KG1 (cell line): ENCODE measurements around the gene KLF11.
"Not testable (repeated sequence)": the region's sequence is repeated elsewhere in the genome, so short reads cannot be mapped to it uniquely, and the experiment has no call there.

Source experiments
- DNase-seq: peaks from one replicate; lab custom pipeline; 2025; lab: John Stamatoyannopoulos, UW

Gene KLF11

DNA sequence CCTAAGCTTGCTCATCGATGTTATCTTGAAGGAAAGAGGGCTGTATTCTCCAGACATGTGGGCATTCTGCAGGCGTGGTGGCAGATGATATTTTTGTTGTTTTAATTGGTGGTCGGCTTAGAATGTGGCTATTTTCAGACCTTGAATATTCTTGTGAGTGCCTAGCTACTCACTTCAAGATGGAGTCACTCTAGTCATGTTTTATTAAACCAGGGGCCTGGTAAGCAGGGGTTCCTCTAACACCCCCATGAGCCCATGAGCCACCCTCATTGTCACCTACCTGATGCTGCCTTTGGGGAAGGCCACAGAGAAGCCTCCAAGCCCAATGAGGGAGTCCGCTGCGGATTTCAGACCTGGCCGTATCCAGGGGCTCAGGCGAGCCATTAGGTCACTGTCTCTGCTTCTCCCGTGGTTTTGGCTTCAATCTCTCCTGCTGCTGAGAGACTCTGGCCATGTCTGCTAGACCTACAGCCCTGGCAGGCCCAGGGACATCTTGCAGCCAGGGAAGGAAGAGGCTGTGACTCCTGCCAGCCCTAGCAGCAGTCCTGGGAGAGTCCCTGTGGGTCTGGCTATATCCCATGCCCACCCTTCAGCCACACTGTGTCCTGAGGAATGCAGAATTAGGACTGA, 16.3 kb upstream of the KLF11 start:
- DNase-seq, result no peak

GRCh38 chr2:10027660-10028330, 15.6 kb upstream of the KLF11 start:
- no peak for DNase-seq

DNA sequence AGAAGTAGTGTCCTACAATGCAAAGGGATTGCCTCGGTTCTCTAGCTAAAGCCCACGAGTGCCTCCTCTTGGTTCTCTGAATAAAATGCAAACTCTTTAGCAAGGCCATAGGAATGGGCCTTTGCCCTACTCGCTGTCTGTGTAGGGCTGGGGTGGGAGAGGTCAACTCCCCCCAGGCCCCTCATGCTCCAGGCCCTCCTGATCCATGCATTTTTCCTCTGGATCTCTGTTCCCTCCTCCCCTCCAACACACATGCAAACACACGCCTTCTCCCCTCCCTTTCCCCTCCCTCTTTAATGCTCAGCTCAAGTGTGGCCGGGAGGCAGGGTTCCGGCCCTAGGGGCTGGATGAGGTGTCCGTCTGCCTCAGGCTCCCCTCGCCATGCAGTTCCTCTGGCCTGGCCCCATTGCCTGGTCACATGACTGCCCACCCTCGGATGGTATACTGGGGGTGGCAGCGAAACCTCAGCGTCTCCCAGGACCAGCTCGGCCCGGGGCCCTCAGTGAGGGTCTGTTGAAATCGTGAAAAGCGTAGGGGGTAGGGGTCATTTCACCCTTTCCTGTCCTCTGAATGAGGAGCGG, 14.9 kb upstream of the KLF11 start:
- DNase-seq, result no peak

DNA sequence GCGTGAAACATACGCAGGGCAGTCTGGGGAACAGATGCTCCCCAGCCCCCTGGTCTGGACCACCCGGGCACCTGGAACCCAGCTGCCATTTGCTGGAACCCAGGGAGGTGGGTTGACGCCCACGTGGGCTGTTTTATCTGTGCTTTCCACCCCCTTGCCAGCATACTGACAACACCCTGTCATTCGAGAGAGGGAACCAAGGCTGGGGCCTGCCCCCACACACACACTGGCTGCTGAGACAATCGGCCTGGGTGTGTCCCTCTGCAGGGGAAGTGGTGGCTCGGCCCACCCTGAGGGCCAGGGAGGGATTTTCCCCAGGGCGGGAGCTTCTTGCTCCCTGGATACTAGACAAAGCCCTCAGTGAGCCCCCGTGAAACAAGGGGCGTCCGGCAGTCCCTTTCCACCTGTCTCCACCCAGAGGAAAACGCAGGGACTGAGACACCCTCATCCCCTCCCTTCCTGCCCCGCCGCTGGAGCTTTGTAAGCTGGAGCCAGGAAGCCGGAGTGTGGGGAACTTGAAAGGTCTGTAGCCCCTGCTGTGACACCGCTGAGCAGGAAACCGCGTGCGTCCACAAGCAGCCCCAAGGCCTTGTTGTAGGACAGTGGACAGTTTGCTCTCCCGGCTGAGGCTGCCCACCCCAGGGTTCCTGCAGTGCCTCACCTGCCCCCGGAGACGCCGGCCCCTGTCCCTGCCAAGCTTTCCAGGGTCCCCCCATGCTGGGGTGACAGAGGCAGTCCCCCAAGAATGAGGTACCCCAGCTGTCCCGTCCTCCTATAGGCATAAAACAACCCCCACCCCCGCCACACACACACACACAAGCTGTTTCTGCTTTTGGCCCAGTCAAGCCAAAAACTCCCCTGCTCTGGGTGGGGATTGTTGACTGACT, 14.1 kb upstream of the KLF11 start:
- DNase-seq, result no peak

- no peak for DNase-seq
Observed at GRCh38 chr2:10029875-10030223, 13.5 kb upstream of the KLF11 start.

DNA sequence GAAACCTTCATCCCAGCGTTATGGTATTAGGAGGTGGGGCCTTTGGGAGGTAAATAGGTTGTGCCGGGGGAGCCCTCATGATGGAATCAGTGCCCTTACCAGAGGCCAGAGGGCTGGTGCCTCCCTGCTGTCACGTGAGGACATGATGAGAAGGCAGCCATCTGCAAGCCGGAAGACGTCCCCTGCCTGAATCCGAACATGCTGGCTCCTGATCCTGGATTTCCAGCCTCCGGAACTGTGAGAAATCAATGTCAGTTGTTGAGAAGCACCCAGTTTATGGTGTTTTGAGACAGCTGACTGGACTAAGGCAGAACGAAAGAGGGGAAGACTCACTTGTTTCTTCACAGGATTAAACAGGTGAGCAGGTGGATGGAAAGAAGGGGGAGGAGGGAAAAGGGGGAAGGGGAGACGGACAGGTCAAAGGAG, 13.0 kb upstream of the KLF11 start:
- DNase-seq, result no peak

DNA sequence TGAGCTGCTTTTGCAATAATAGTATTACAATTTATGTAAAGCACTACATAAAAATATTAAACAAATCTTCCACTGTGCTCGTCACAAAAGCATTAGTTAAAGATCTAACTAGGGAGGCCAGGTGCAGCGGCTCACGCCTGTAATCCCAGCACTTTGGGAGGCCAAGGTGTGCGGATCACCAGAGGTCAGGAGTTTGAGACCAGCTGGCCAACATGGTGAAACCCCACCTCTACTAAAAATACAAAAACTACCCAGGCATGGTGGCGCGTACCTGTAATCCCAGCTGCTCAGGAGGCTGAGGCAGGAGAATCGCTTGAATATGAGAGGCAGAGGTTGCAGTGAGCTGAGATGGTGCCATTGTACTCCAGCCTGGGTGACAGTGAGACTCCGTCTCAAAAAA, 12.6 kb upstream of the KLF11 start:
- not testable (repeated sequence) for DNase-seq

DNA sequence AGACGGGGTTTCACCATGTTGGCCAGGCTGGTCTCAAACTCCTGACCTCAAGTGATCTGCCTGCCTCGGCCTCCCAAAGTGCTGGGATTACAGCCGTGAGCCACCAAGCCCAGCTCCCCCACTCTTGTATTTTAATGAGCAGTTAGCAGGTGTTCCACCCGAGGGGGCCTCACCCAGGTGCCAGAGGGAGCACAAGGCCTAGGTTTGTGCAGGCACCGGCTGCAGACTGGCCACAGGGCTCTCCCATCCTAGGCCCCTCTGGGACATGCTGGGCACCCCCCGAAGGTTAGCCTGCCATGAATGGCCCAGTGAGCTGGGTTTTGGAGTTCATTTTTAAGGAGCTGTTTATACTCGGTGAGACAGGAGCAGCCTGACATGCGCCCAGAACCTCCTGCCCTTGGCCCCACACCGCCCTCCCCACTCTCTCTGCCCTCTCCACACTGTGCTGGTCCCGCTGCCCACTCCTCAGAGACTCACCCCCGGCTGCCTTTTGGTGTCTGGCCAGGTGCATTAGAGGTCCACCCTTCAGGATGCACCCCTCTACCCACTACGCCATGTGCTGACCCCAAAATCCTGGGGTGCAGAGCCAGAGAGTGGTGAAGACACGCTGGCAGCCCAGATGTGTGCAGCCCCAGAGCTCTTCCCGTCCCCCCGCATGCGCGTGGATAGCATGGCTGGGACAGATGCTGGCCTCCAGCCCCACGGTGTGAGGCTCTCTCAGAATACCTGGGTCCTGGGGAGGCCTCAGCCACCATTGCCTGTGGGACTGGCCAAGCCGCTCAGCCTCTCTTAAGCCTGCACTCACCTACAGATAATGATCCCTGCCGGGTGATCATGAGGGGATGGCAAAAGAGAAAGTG, 11.2 kb upstream of the KLF11 start:
- DNase-seq, result no peak

- no peak for DNase-seq
Observed at GRCh38 chr2:10032746-10033105, 10.6 kb upstream of the KLF11 start.

DNA sequence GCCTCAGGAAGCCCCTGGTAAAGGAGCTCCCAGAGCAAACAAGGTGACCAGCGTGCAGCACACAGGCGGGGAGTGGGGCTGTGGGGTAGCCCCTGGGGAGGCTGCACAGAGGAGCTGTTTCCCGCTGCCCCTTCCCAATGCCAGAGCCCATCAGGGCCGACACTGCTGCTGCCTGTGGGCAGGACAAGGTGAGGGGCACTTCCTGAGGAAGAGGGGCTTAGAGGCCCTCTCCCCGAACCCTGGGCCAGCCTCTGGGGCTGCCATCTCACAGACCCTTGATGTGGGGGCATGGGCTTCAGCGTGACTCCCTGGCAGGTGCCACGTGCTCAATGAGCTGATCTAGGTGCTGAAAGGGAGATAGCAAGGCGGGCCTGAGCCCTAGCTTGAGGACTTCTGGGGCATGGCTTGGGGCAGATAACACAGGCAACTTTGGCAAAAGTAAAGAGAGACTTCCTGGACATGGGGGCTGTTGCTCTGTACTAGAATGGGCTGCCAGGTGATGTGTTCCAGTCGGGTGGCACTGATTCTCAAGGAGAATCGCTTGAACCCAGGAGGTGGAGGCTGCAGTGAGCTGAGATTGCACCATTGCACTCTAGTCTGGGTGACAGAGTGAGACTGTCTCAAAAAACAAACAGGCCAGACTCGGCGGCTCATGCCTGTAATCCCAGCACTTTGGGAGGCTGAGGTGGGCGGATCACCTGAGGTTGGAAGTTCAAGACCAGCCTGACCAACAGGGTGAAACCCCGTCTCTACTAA, 9.9 kb upstream of the KLF11 start:
- DNase-seq, result no peak

DNA sequence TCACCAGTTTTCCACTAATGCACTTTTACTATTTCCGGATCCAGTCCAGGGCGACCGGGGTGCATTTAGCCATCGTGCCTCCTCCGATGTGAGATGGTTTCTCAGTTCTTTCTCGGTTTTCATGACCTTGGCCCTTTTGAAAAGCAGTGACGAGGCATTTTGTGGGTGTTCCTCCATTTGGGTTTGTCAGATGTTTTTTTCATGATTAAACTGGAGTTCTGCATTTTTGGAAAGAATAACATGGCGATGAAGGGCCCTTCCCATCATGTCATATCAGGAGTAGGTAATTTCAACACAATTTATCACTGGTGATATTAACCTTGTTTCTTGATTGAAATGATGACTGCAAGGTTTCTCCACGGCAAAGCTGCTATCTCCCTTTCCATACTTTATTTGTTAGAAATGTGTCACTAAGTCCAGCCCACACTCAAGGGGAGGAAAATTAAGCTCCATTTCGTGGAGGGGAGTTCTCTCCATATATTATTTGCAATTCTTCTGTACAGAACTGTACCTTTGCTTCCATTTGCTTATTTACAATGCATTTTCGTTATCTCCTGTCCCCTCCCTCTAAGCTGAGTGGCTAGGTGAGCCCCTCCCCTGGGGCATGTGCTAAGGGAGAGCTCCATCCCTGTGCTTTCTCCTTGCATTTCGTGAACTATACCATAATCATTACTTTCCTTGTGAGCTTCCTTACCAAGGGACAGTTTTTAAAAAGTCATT, 8.9 kb upstream of the KLF11 start:
- no peak for DNase-seq

DNA sequence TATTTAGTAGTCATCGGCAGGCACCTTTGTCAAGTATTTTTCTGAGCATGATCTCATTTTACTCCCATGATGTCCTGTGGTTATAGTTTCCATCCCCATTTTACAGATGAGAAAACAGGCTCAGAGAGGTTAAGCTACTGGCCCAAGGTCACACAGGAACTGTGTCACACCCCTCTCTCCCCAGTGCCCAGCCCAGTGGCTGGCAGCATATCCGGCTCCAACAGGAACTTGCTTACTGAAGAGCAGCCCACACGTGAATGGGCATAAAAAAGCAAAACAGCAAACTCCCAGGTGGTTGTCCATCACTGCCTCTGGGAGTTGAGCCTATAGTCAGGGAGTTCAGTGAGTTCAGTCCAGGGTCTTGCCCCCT, 8.3 kb upstream of the KLF11 start:
- no peak for DNase-seq

GRCh38 chr2:10035633-10036032, 7.7 kb upstream of the KLF11 start:
- DNase-seq, result no peak

- DNase-seq, result no peak
Observed at GRCh38 chr2:10036095-10036884, 7.1 kb upstream of the KLF11 start.

- DNase-seq, result no peak
Observed at GRCh38 chr2:10038123-10038522, 5.2 kb upstream of the KLF11 start.

DNA sequence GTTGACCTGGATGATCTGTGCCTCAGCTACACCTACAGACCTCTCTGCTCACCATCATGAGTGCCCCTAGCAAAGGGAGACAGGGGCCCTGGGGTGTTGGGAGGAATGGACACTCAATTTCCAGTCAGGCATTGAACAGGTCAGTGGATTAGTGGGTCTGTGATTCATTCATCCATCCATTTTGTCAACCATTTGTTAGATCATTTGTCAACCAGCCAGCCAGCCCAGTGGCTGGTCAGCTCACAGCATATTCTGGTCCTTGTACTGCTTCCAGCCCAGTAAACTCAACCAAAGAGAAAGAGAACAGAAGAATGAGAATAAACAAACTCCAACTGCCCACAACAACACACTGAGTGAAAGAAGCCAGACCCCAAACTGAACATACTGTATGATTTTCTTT, 4.6 kb upstream of the KLF11 start:
- DNase-seq, result no peak

DNA sequence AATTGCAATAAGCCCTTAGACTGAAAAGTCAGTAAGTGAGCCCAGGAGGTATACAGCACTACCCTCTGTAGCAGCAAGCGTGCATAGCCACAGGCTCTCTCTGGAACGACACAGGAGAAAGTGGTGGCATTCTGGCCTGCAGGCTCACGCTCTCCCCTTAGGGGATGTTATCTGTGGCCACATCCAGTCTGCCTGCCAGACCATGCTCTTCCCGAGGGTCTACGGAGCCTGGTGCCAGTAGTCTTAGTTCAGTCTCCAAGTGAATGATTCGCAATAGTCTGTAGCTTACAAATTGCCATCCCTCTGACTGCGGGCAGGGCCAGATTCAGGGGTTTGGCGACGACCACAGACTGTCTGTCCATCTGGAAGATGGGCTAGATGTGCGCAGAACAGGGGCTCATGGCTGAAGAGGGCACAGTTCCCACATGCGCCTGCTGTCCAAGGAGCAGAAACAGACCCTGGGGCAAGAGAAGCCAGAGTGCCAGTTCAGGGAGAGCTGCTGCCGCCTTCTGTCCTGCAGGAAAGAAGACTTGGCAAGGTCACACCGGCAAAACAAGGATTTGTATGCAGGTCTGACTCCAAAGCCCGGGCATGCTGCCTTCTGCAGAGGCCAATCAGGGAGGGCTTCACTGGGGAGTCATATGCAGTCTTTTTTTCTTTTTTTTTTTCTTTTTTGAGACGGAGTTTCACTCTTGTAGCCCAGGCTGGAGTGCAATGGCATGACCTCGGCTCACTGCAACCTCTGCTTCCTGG, 3.5 kb upstream of the KLF11 start:
- no peak for DNase-seq

GRCh38 chr2:10041711-10042110, 1.6 kb upstream of the KLF11 start:
- no peak for DNase-seq
